Ascending aorta (tissue), 2 donors: Measurements from ENCODE around the gene VIPR2. TPM values are rescaled to one million over a fixed set of nuclear protein-coding genes. Genes with fewer than 3 reads are reported as not detected.

Experiments
- DNase-seq, 2 donors: peaks; one replicate each; pipeline ENCODE4 v3.0.0-alpha.2; 2019; ENCODE audit warnings: low spot score in 2 of 2
- H3K27ac ChIP-seq, 2 donors: fragments of 200-600 bp; sonication (generic); one replicate each; pipeline ENCODE4 v1.5.1; 2016 to 2017; ENCODE audit warnings: mild to moderate bottlenecking in 1 of 2
- H3K27me3 ChIP-seq: fragments of 200-600 bp; sonication (generic); one replicate; pipeline ENCODE4 v1.5.1; 2017
- H3K36me3 ChIP-seq, 2 donors: fragments of 200-600 bp; sonication (generic); one replicate each; pipeline ENCODE4 v1.5.1; 2016
- H3K4me1 ChIP-seq, 2 donors: fragments of 200-600 bp; sonication (generic); one replicate each; pipeline ENCODE4 v1.5.1; 2016 to 2017; ENCODE audit warnings: mild to moderate bottlenecking in 1 of 2
- H3K4me3 ChIP-seq, 2 donors: fragments of 200-600 bp; sonication (generic); one replicate each; pipeline ENCODE4 v1.5.1; 2016 to 2017; ENCODE audit warnings: mild to moderate bottlenecking in 1 of 2
- H3K9me3 ChIP-seq, 2 donors: fragments of 200-600 bp; sonication (generic); one replicate each; pipeline ENCODE4 v1.5.1; 2016
- CTCF ChIP-seq, 3 experiments: fragments of 200-600 bp in 2 of 3; fragments of 450-650 bp in 1 of 3; sonication (generic) in 2 of 3; IDR thresholded peaks; one replicate each; pipeline ENCODE4 v1.5.1; 2016 to 2019; ENCODE audit warnings: antibody characterized with exemption in 3 of 3, mild to moderate bottlenecking in 1 of 3, moderate library complexity in 1 of 3
- intact Hi-C: fragments of 100-400 bp; cut with DNase I; formaldehyde crosslinking; loops from one replicate; pipeline ENCODE4 v1.15.1; 2023
- total RNA-seq: library from RNA; depleted of rRNA; stranded (reverse); fragments of >200 nt; gene quantifications from one replicate; pipeline ENCODE4 v1.1.0, GENCODE V29; 2016

Gene VIPR2
- total RNA-seq, 1 donor from 2014 or later, result 17.8 TPM

GRCh38 chr7:159122276-159122675 lies 22.4 kb downstream of the VIPR2 start:
- no peaks in the 10 kb centered on the region for H3K4me1 ChIP-seq

GRCh38 chr7:159121476-159121875 lies 23.2 kb downstream of the VIPR2 start:
- DNase-seq, result no peak
- Histone ChIP-seq H3K36me3 (no peaks in the 10 kb centered on the region), H3K27ac (no peak overlapping the region), H3K9me3 (no peaks in the 10 kb centered on the region), H3K4me1 (no peaks in the 10 kb centered on the region), H3K4me3 (no peak overlapping the region), H3K27me3 (no peaks in the 10 kb centered on the region)
- TF ChIP-seq CTCF (IDR thresholded peaks at IDR 0.05), result no peak
- intact Hi-C loops, result no loop called here

More at GRCh38 chr7:159122276-159122675, 22.4 kb downstream of the VIPR2 start:
- Histone ChIP-seq H3K27ac (no peak overlapping the region), H3K27me3 (no peaks in the 10 kb centered on the region), H3K9me3 (no peaks in the 10 kb centered on the region), H3K4me3 (no peak overlapping the region), H3K36me3 (no peaks in the 10 kb centered on the region)
- DNase-seq, result peak in 1 of 2 donors; percentile 24
- TF ChIP-seq CTCF (IDR thresholded peaks at IDR 0.05), result no peak
- intact Hi-C loops, result no loop called here

GRCh38 chr7:159121068-159121467 lies 23.6 kb downstream of the VIPR2 start:
- H3K27ac ChIP-seq, result no peak overlapping the region
- H3K27me3 ChIP-seq, result no peaks in the 10 kb centered on the region
- H3K4me1 ChIP-seq, result no peaks in the 10 kb centered on the region
- peak in 1 of 2 donors; percentile 28 for DNase-seq
- no peaks in the 10 kb centered on the region for H3K36me3 ChIP-seq
- intact Hi-C loops, result no loop called here
- no peak for TF ChIP-seq CTCF (IDR thresholded peaks at IDR 0.05)
- H3K4me3 ChIP-seq, result no peak overlapping the region
- H3K9me3 ChIP-seq, result no peaks in the 10 kb centered on the region

- no peaks in the 10 kb centered on the region for H3K9me3 ChIP-seq
- no peaks in the 10 kb centered on the region for H3K4me1 ChIP-seq
- H3K27me3 ChIP-seq, result no peaks in the 10 kb centered on the region
- no peak overlapping the region for H3K4me3 ChIP-seq
- intact Hi-C loops, result no loop called here
- no peaks in the 10 kb centered on the region for H3K36me3 ChIP-seq
- TF ChIP-seq CTCF (IDR thresholded peaks at IDR 0.05), result no peak
- no peak overlapping the region for H3K27ac ChIP-seq
- no peak for DNase-seq
Measured at GRCh38 chr7:159120540-159120919, 24.1 kb downstream of the VIPR2 start.

GRCh38 chr7:159119851-159120539 lies 24.7 kb downstream of the VIPR2 start:
- Histone ChIP-seq H3K36me3 (no peaks in the 10 kb centered on the region), H3K9me3 (no peaks in the 10 kb centered on the region), H3K27ac (no peak overlapping the region), H3K4me3 (no peak overlapping the region), H3K4me1 (no peaks in the 10 kb centered on the region), H3K27me3 (no peaks in the 10 kb centered on the region)
- no peak for TF ChIP-seq CTCF (IDR thresholded peaks at IDR 0.05)
- DNase-seq, result no peak
- intact Hi-C loops, result no loop called here
